GM12891 (cell line): ENCODE data around the gene SDK1.

Source experiments
- POLR2A ChIP-seq: IDR thresholded peaks from 2 replicates; pipeline ENCODE4 v1.6.1; 2011; ENCODE audit warnings: low read depth, low read length, control low read depth
- POLR2AphosphoS5 ChIP-seq: IDR thresholded peaks from 2 replicates; pipeline ENCODE4 v1.6.1; 2011; ENCODE audit warnings: low read depth, low read length, control low read depth
- TAF1 ChIP-seq: IDR thresholded peaks from 2 replicates; pipeline ENCODE4 v1.6.1; 2011; ENCODE audit warnings: low read depth, low read length, control low read depth

DNA sequence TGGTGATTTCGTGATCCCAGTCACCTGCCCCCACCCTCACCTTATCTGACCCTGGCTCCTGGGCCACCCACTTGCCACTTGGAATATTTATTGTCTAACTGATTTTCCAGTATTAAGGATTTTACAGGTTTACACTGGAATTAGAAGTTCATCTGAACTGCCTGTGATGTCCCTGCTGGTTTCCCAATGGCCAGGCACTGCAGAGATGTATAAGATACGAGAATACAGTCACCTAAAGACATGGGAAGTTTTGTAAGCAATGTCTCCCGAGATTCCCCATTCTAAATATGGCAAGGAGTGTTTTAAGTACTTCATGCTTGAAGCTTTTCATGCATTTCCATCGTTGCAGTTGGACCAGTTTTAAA, 592.7 kb downstream of the SDK1 start:
- TF ChIP-seq POLR2A (no peak), POLR2AphosphoS5 (no peak), TAF1 (no peak)
